Activated T-helper 1 cell treated with Interleukin-2 at 50 U/mL for 16 hours (primary cell): ENCODE measurements around the gene ENTPD2.
A peak's percentile ranks its signal among the peaks of the same experiment; 100 is the strongest.

Experiments used
- DNase-seq: peaks from one replicate; pipeline ENCODE4 v3.0.0-alpha.2; 2020; ENCODE audit warnings: low read depth

ENTPD2 gene

DNA sequence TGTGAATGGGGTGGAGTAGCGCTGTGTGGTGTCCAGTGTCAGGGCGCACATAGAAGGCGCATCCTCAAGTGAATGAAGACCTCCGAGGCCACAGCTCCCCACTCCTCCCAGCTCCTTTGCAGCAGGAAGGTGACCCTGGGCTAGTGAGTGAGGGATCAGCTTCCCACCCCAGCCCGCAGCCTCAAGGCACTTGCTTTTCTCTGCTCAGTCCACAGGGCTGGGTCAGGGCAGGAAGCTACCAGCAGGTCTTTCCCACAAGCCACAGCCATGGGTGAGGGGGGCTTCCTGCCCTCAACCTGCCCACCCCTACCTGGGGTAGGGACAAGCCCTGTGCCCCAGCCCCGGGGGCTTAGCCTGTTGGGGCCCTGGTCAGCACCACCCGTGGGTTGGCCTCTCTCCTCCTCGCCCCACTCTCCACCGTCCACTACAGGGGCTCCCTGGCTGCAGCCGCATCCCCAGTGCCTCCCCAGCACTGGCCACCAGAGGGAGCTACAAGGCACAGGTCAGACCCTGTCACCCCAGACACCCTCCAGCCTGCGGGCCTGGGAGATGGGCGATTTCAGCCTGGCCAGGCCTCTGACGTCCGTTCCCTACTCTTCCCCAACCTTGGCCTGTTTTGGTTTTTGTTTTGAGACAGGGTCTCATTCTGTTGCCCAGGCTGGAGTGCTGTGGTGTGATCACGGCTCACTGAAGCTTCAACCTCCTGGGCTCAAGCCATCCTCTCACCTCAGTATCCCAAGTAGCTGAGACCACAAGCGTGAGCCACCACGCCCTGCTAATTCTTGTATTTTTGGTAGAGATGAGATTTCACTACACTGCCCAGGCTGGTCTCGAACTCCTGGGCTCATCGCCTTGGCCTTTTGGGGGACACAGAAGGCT is 24.6 kb downstream of the ENTPD2 start:
- DNase-seq: peak; percentile 48

DNA sequence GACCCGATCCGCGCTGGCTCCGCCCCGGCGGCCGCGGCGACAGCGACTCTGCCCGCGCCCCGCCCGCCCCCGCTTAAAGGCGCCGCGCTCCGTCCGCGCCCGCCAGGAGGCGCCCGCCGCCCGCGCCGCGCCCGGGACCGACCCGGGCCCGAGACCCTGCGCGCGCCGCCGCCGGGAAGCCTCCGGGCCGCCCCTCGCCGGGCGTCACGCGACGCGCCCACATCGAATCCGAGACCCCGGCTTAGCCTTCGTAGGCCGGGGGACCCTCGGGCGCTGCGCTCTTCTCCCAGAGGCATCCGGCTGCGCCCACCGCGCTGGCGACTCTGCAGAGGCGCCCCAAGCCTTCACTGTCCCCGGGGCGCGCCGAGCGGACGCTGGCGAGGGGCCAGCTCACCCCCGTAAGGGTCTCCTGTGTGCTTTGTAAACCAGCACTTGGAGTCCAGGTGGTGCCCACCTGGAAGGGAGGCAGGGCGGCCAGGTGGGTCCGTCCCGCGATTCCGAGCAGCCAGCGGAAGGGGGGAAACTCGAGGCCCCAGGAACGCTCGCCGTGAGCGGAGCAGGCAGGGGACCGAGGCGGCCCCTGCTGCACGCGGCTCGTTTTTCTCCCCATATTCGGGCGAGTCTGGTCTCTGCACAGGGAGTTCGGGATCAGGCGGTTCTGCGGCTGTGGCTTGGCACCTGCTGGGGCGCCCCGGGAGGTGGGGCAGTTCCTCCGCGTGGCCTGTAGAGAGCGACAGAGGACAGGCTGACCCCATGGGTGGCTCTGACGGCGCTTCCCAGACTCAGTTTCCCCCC is 25.4 kb downstream of the ENTPD2 start:
- peak; percentile 66 for DNase-seq

DNA sequence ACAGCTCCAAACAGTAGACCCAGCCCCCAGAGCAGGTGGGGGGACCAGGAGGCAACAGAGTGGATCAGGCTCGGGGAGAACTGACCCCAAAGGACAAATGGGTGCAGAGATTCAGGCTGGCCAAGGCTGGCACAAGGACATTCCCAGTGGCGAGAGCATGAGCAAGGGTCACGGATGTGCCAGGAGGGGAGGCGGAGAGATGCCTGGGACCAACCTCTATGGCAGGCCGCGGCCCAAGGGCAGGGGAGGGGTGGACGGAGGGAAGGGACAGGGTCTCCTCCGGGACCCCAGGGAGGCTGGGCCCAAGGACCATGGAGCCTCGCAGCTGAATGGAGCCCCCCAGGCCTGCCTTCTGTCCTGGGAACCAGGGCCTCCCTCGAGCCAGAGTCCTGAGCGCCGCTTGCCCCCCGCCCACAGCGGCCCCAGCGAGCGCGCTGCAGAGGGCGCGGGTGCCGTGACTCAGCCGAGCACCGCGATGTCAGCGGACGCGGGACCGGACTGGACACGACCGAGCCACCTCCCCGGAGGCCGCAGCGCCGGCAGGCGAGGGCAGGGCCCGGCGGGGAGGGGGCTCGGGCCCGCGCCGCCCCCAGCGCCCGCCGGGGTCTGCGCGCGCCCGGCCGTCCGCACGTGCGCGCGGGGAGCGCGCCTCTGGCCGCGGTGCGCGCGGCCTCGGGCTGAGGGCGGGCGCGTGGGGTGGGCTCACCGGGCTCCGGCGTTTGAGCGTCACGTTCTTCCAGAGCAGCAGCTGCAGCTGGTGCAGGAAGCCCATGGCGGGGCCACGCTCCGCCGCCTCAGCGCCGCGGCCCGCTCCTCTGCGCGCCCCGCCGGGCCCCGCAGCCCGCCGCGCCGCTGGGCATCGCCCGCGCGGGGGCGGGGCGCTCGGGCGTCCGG is 26.2 kb downstream of the ENTPD2 start, which contains the start of gene ABCA2:
TSS of gene ABCA2 (minus strand) at position 869 of the 894 bp plus-strand sequence. CDS start at position 772, 97 bp downstream.
- DNase-seq: no peak

DNA sequence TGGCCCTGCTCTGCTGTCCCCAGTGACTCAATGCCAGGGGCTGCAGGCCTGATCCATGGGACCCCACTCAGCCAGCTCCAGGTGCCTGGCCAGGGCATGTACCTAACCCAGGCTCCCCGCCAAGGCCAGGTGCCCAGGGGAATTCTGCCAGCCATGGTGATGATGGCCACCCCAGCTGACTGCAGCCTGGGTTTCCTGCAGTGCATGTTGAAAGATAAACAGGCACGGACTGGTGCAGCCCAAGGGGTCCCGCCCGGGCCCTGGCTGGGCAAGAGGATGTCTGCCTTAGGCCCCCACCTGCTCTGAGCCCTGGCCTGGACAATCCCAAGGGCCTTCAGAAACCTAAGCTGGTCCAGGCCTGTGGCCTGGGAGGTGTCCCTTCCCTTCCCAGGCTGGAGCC is 27.0 kb downstream of the ENTPD2 start:
- DNase-seq: no peak

DNA sequence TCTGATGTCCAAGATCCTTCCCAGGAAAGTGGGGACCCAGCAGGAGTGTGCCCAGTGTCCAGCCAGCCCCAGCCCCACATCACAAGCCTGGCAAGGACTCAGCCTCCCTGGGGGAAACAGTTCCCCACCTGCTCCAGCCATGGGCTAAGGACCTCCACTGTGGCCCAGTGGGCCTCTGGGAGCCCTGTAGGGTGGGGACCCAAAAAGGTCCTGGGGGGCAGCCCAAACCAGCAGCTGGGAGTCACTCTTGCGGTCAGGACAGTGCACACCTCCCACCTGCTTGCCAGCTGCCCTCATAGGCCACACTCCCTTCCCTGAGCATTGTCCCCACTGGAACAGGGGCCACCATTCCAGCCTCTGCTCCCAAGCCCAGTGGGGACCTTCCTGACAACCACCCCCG is 27.5 kb downstream of the ENTPD2 start:
- no peak for DNase-seq

DNA sequence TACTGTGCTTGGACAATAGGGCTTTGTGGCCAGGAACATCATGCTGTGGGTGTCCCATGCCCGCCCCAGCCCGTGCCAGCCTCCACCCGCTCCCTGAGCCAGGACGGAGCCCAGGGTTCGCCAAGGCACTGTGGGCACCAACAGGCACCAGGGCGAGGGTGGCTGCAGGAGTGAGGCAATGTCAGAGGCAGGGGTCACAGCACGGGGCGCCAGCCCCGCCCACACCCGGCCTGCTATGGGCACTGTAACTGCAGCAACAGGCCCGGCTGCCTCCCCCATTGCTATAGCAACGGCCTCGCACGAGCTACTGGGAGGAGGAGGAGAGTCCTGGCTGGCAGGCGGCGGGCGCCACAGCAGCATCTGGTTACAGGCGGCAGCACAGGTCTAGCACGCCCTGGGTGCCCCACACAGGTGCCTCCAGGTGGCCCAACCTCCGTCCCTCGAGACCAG is 28.3 kb downstream of the ENTPD2 start:
- DNase-seq: no peak

DNA sequence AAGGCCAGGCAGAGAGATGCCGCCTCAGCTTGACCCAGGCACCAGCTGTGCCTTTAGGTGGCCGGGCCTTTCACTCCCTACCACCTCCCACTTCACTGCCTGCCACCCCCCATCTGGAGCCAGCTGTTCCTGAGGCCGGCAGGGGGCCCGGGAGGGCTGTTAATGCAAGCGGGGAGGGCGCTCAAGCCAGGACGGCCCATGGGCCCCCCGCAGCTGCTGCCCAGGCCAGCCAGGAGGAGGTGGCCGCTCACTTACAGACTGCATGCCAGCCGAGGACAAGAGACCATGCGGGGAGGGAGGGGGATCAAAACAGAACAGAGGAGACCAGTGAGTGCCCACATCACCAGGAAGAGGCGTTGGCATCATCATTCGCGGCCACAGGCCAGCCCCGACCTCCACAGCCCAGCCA is 30.3 kb downstream of the ENTPD2 start:
- DNase-seq: no peak

DNA sequence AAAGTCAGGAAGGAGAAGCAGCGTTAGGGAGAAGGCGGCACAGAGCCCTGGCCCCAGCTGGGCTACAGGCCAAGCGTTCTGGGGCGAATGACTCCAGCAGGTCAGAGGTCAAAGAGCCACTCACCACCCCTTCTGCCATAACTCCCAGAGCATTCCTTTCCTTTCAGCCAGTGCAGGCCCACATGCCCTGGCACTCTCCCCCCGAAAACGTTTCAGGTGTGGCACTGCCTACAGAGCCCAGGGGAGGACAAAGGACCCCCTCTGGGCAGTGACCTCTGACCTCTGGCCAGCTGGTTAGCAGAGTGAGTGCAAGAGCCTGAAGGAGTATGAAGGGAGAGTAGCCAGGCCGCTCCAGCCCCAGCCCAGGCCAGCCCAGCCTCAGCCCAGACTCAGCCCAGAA is 30.7 kb downstream of the ENTPD2 start:
- no peak for DNase-seq

DNA sequence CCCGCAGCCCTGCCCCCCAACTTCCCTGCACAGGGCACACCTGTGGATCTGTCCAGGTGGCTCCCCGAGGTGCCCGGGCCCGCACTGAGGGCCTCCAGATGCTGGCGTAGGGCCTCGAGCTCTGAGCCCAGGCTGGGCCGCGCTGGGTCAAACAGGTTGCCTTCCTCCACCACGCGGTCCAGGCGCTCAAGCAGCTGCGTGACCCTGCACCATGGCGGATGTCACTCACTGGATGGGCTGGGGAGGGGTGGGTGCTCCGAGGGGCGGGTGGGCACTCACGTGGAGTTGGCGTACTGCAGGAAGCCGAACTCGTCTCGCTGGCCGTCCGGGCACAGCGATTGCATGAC is 31.2 kb downstream of the ENTPD2 start:
- DNase-seq: no peak

DNA sequence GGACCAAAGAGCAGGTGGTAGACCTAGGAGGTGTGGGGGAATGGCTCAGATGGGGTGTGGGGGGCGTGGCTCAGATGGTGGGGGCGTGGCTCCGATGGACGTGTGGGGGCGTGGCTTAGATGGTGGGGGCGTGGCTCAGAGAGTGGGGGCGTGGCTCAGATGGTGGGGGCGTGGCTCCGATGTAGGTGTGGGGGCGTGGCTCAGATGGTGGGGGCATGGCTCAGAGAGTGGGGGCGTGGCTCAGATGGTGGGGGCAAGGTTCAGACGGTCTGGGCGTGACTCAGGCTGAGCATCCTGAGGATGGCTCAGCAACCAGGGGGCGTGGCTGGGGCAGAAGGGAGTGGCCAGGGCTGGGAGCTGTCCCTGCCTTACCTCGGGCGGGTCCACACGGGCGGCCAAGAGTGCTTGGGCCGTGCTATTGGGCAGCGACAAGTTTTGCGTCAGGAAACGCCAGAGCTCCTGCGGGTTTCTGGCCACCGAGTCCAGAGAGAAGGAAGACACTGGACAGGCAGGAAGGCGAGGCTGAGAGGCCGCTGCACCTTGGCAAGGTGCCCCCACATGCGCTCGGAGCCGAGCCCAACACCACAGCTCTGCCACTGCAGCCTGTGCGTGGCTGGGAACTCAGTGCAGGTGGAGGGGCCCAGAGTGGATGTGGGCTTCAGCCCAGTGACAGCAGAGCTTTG is 31.7 kb downstream of the ENTPD2 start:
- peak; percentile 49 for DNase-seq

DNA sequence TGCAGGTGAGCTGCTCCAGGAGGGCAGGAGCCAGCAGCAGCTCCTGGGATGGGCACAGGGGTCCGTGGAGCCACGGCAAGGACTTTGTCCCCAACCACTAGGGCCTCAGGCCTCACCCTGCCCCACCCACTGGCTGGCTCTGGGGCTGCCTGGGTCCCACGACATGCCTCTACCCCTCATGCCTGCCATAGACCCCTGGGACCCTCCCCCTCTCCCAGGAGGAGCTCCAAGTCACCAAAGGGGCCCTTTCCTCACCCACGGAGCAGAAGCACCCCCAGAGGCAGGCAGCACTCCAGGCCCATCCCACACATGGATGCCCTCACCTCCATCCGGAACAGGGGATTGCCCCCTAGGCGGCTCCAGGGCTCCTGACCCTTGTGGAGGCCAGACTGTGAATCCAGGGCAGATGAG is 32.3 kb downstream of the ENTPD2 start:
- DNase-seq: no peak

DNA sequence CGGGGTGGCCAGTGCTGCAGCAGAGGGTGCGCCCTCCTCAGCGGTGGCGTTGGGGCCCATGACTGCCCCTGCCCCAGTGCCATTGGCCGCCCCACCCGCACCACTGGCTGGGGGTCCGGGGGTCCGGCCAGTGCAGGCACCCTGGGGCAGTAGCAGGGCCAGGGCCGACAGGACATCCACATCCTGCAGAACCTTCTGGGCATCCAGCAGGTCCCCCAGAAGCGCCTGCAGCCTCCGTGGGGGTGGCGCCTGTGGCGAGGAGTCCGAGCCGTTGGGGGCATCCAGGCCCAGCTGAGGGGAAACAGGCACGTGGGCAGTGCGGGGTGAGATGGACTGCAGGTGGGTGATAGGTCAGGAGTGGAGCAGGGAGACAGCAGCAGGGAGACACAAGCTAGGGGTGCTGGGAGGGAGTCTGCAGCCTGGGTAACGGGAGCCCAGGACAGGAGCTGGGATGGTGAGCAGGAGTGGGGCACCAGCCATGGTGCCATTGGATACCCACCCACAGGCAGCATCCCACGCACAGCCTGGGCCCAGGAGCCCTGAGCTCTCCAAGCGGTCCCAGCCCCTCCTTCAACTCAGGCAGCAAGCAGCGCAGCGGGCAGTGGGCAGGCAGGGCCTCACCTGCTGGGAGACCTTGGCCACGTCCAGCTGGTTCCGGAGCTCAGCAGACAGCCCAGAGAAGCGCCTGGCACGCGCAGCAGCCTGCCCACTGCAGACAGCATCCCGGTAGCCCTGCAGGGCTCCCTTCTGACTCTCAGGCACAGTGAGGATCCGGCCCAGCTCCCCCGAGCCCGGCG is 32.9 kb downstream of the ENTPD2 start:
- DNase-seq: no peak

DNA sequence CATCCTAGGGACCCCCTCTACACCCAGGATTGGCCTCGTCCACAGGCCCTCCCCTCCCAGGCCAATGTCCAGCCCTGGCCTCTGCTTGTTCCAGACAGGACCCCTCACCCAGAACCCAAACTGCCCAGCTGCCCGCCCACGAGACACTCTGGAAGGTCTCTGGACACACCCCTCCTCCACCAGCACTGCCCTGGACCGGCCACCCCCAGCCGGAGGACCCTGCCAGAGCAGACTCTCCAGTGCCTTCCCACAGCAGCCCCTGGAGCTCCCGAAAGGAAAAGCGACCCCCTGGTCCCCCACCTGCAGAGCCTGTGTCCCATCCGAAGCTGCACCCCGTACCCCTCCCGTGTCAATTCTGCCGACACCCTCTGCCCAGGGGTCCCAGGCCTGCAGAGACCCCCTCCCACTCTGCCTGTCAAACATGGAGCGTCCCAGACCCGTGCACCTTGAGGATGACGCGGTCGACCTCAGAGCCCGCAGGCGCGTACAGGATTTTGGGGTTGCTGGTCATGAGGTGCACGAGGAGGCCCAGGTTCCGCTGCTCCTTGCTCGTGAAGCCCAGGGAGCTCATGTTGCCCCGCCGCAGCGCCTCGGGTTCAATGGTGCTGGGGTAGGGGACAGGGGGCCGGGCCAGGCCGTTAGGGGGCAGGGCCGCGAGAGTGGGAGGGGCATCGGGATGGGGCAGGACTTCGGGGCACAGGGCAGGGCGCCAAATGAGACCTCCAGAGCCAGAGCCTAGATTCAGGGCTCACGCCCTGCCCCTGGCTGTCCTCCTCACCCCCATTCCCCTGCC is 33.8 kb downstream of the ENTPD2 start:
- DNase-seq: no peak

DNA sequence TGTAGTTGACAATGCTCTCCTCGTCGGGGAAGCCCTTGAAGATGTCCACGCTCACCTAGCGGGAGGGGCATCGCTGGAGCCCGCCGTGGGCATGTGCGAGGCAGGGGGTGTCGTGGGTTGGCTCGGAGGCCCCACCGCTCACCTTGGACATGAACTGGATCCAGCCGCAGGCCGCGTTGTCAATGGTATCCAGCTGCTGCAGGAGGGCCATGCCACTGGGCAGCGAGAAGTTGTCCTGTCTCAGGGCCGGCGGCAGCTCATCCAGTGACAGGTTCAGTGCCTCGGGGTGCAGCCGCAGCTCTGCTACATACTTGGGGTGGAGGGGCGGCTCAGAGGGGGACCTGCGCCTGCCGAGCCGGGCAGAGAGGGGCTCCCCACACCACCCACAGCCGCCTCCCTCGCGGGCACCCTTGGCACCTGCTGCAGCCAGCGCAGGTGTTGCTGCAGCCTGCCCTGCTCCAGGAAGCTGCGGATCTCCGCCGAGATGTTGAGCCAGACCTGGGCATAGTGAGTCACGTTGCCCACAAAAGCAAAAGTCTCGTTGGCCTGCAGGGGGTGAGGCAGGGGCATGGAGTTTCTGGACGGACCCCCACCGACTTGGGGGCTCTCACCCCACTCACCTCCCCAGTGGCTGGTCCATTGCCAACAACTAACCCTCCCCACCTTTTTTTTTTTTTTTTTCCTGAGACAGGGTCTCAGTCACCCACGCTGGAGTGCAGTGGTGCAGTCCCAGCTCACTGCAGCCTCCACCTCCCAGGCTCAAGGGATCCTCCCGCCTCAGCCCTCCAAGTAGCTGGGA is 34.9 kb downstream of the ENTPD2 start:
- DNase-seq: no peak

DNA sequence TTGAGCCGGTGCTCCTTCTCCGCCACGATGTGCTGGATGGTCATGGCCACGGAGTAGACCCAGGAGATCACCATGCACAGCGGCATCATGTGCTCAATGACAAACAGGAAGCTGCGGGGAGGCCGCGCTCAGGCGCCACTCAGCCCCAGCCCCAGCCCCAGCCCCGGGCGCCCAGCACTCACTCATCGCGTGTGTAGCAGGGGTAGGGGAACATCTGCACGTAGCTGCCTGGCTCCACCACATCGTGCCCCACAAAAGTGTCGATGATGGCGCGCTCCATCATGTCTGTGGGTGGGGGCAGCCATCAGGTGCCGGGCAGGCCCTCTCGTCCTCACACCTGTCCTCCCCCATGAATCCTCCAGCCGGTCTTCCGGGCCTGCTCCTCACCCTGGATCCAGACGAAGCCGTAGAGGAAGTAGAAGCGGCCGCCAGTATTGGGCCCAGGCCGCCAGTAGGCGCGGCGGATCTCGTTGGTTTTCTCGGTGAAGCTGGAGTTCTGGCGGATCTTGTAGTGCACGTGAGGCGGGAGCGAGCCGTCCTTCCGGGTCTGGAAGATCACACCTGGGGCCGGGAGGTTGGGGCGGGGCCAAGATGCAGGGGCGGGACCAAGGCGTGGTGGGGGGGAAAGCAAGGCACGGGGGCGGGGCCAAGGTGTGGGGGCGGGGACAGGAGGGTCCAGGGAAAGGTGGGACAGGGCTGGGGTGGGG is 35.9 kb downstream of the ENTPD2 start:
- DNase-seq: no peak

DNA sequence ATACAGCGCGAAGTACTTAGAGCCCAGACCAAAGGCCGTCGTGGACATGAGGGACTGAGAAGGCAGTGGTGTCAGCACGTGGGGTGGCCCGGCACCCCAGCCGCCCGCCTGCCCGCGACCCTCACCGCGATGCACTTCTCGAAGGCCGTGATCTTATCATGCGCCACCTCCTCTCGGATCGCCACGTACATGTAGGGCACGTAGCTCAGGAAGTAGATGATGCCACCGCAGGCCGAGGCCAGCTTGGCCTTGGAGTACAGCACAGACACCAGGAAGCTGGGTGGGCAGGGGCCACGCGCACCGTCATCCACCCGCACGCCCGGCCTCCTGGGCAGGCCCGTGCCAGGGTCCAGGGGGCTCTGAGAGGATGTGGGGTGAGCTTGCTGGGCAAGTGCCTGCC is 36.8 kb downstream of the ENTPD2 start:
- DNase-seq: no peak

DNA sequence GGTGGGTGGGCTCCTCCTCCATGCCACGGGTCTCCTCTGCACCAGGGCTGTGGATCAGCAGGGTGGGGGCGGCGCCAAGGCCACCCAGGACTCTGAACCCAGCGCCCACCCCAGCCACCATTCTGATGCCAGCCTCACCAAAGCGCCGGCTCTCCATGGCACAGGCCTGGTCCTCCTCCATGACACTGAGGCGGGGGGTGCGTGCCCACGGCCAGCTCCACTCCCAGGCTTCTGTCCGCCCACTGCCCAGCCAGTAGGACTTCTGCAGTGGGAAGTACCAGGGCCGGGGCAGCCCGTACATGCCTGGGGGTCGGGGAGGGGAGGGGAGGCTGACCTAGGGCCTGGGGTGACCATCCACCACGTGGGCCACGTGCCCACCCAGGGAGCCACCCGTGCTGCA is 37.4 kb downstream of the ENTPD2 start:
- DNase-seq: no peak

DNA sequence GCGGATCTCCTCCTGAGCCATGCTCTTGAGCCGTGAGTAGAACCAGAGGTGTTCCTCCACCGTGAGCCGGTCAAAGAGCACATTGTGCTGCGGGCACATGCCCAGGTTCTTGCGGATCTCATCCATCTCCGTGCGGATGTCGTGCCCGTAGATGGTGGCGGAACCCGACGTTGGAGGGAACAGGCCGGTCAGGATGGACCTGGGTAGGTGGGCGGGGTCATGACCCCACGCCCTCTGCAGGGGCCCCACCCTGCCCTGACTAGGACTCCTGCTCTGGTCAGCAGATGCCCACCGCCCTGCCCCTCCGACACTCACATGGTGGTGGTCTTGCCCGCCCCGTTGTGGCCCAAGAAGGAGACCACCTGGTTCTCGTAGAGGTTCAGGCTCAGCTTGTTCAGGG is 37.9 kb downstream of the ENTPD2 start:
- DNase-seq: no peak
